Nucleus accumbens (tissue), 56 donors: ENCODE measurements around the gene ZNF557.

Experiments used
- DNase-seq, 56 donors: peaks; one replicate each; lab custom pipeline; 2025; lab: John Stamatoyannopoulos, UW

ZNF557 gene

DNA sequence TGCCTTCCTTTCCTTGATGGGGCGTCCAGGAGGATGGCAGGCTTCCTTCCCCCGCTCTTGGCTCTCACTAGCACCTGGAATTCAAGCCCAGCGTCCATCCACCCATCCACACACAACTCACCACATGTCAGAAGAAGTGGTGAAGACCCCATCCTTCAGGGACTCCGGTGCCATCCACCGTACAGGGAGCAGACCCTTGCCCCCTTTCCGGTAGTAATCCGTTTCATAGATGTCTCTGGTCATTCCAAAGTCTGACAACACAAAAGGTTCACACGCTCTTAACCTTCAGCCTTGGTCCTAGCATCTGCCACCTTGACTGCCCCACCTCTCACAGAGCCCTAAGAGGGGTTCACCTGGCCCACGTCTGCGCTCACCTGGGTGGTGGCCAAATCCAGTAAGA, 51.0 kb downstream of the ZNF557 start:
- no peak for DNase-seq

DNA sequence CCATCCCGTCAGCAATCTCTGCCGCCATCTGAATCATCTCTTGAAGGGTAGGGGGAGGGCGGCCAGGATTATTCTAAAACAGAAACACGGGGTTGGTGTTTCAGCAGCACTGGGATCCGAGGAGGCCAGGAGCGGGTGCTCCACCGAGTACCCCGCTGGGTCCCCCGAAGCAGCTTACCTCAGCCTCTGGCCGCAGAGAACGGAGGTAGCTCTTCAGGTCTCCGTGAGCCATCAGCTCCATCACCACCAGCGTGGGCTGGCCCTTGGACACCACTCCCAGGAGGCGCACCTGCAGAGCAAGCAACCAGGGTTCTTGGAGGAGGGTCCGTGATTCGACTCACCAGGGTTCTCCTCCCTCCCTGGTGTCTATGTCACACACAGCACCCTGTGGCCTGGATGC, 53.2 kb downstream of the ZNF557 start:
- no peak for DNase-seq

DNA sequence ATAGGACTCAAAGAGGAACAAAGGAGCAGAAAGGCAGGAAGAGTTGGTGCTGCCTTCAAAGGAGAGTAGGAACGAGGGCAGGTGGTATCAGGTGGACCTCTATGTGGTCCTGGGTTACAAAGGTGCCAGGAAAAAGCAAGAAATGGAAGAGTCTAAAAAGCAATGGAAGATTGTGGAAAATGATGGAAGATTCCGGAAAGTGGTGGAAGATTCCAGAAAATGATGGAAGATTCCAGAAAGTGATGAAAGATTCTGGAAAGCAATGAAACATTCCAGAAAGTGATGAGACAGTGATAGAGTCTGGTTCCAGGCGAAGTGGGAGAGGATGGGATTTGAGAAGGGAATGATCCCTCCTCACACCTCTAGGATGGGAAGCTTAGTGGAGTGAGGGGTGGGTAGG, 55.3 kb downstream of the ZNF557 start:
- DNase-seq, result no peak

DNA sequence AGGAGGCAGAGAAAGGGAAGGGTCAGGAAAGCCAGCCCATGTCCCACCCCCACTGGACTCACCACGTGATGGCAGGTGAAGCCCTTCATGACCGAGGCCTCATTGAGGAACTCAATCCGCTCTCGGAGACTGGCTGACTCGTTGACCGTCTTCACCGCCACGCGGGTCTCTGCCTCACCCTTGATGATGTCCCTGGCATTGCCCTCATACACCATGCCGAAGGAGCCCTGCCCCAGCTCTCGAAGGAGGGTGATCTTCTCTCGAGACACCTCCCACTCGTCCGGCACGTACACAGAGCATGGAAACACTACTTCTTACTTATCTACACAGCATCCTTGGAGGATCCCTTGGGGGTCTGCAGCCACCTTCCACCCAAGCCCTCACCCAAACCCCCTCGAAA, 55.7 kb downstream of the ZNF557 start:
- DNase-seq, result no peak

DNA sequence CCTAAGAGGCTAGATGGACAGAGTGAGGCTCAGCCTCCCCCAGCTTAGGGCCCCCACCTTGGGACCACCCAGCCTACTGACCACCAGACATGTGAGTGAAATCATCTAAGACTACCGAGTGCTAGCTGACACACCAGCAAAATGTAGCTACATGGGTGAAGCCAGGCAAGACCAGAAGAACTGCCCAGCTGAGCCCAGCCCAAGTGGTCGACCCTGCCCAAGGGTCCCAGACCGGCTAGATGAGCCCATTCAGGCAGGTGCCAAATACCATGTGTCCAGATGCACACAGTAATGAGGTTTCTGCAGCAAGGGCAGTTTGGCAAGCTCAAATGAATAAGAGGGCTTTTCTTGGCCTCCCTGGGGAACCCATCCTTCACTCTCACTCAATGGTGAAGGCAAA, 56.6 kb downstream of the ZNF557 start:
- no peak for DNase-seq

DNA sequence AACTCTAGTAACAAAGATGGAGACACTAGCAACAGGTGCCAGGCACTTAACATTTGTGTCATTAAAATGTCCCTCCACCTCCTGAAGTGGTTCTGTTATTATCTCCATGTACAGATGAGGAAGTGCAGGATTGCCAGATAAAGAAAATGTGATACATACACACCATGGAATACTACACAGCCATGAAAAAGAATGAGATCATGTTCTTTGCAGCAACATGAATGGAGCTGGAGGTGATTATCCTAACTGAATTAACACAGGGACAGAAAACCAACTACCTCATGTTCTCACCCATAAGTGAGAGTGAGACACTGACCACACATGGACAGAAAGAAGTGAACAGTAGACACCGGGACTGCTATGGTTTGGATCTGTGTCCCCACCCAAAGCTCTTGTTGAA, 60.5 kb downstream of the ZNF557 start:
- no peak for DNase-seq

DNA sequence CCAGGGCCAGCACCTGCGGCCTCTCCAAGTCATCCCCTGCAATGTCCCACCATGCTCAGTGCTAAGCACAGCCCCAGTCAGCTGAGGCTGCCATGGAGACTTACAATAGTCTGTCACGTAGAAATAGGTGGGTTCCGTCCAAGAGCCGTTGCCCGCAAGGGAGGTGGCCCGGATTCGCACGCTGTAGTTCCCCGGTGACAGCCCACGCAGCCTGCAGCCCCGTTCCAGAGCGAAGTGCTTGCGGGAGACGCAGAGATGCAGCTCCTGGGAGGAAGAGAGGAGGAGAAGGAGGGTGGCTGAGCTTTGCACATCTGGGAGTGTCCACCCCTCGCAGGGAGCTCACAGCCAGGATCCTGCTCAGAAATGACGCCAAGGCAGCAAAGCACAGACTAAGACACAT, 62.6 kb downstream of the ZNF557 start:
- no peak for DNase-seq

DNA sequence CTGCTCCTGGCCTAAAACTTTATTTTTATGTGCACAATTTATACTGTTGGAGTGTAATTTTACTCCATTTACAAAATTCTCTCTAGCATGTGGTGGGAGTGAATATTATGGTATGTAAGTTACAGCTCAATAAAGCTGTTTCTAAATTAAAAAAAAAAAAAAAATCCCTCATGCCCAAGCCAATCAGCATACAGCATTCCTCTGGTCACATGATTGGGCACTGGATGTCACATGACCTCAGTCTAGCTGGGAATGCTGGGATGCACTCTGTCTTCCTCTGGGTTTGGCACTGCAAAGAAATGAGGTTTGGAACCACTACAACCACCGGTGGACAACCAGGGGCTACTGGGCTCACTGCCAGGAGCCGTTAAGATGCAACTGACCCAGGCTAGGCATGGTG, 67.6 kb downstream of the ZNF557 start:
- DNase-seq, result peak in 2 of 56 donors; percentile 11 to 16
